Limb (tissue), 2 donors: ENCODE measurements around the gene ZNF418.
A peak's percentile ranks its signal among the peaks of the same experiment; 100 is the strongest.
"Not testable (repeated sequence)": the region's sequence is repeated elsewhere in the genome, so short reads cannot be mapped to it uniquely, and the experiment has no call there.

Source experiments
- DNase-seq, 2 donors: peaks; one replicate each; pipeline ENCODE4 v3.0.0-alpha.2; 2016; ENCODE audit errors: extremely low spot score in 2 of 2

Gene ZNF418

DNA sequence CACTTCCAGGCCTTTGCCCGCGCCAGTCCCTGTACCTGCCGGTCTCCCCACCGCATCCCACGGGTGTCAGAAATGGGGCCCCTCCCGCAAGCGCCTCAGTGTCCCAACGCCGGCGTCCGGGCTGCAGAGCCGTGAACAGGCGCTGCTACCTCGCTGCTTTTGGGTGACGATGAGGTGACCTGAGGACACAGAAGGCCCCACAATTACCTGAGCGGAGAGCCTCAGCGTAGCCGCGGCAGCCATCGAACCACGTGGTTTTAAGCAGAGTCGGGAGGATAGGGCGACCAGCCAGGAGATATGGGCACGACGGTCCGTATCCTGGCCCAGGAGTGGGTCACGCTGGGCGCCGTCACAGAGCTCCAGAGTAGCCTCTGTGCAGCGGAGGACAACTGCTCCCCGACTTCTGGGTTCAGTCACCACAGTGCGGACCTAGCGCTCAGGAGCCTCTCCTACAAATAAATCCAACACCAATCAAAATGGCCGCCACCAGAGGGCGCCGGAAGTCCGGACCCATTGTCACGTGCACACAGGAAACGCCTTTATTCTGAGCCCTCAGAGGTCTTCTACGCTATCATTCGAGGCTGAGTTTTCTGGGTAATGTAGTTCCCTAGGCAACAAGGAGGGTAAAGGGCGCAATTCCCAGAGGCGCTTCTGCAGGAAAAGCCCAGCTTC lies 46.5 kb downstream of the ZNF418 start, which contains the start of gene ZNF814:
TSS of gene ZNF814 (minus strand) at position 478 of the 672 bp plus-strand sequence. CDS start at position 243, 235 bp downstream.
- DNase-seq = peak; percentile 91 to 93

DNA sequence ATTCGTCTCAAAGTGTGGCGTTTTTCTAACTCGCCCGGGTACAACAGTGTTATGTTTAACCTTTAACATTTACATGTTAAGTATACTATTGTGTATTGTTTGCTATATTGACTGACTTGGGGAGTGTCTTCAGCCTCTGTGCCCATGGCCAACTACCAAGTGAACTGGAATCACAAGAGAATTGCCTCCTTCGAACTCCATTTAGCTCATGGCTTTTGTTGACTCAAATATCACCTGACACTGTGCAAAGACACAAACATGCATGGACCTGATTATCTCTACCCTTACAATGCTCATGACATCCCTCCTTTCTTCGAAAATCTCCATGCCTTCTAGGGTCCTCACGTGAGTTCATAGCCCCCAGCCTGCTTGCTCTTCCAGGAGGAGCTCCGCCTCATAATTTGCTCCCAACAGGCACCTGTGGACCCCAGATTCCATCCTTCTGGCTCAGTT lies 47.1 kb downstream of the ZNF418 start:
- DNase-seq = no peak

DNA sequence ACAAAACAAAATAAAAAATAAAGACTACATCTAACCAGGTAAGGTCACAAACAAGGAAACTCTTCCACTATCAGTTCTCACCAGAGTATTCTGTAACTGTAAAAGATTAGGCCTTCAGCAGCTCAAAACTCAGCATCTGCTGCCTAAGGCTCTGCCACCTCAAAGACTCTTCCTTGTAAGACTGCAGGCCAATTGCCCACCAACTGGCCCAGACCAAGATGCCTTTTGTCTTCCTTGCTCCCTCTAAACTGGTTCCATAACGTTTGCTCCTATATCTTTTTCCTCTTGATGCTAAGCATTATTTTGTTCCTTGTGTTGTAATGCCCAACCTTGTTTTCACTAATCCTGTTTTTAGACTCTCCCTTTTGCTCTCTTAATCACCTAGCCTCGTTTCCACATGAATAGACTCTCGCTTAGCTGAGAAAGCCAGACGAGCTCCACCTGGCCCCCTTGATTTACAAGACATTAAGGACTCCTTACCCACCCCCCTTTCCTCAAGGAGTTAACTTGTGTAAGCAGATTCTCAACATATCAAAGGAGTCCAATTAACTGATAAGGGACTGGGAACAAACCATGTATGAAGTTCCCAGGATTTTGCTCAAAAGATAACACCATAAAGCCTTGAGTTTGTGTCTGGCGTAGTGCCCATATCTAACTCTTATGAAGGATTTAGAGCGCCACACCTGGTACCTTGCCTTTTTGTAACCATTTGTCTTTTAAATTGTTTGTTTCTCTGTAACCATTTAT lies 47.8 kb downstream of the ZNF418 start:
- peak in 1 of 2 donors; percentile 24 for DNase-seq

DNA sequence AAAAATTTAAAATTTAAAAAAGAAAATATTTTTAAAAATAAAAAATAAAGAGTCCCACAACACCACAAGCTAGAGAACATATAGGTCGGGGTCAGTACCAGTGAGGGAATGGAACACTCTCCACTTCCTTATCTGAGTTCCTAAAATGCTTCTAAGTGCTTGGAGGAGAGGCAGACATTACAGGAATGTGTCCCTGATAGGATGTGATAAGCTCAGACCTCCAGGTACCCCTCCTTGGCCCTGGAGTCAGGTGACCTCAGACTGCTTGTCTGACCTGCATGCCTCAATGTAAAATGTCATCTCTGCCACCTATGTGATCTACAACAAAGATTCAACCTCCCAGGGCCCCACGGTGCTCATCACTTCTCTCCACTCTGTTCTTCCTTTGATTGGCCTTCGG lies 49.2 kb downstream of the ZNF418 start:
- DNase-seq = no peak

DNA sequence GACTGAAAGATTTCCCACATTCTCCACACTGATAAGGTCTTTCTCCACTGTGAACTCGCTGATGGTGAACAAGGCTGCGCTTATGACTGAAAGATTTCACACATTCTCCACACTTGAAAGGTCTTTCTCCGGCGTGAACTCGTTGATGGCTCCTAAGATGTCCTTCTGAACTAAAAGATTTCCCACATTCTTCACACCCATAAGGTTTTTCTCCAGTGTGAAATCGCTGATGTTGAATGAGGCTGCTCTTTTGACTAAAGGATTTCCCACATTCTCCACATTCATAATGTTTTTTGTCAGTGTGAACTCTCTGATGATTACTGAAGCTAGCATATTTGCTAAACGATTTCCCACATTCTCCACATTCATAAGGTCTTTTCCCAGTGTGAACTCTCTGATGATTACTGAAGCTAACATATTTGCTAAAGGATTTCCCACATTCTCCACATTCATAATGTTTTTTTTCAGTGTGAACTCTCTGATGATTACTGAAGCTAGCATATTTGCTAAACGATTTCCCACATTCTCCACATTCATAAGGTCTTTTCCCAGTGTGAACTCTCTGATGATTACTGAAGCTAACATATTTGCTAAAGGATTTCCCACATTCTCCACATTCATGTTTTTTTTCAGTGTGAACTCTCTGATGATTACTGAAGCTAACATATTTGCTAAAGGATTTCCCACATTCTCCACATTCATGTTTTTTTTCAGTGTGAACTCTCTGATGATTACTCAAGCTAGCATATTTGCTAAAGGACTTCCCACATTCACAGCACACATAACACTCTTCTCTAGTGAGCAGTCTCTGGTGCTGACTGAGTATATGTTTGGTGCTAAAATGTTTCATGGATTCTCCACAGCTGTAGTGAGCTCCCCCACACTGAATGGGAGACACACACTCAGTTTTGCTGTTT lies 61.1 kb downstream of the ZNF418 start:
- DNase-seq = not testable (repeated sequence)

DNA sequence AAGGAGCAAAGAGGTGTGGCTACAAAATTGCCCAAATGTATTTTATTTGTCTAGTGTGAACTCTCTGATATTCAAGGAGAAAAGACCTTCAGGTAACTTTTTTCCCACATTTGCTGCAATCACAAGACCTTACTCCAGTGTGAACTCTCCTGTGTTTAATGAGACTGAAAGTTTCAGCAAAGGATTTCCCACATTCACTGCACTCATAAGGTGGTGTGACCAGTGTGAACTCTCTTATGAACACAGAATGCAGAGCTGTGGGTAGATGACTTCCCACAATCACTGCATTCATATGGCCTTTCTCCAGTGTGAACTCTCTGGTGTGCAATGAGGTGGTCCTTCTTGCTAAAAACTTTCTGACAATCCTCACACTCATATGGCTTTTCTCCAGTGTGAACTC lies 62.8 kb downstream of the ZNF418 start:
- no peak for DNase-seq
